Fibroblast of mammary gland (primary cell): Measurements from ENCODE around the gene CAD.

Experiments
- DNase-seq: peaks from one replicate; pipeline ENCODE4 v3.0.0-alpha.2; 2010; ENCODE audit warnings: low read depth
- H3K4me3 ChIP-seq: 2 replicates; pipeline ENCODE4 v1.5.1; 2011; ENCODE audit warnings: low read depth, mild to moderate bottlenecking, low read length, moderate library complexity; ENCODE audit not compliant: control insufficient read depth
- CTCF ChIP-seq: conservative IDR thresholded peaks from 2 replicates; pipeline ENCODE4 v1.5.1; 2011; ENCODE audit warnings: low read depth, low read length, inconsistent platforms; ENCODE audit not compliant: control insufficient read depth, insufficient read depth

CAD gene

GRCh38 chr2:27177441-27178351, 39.5 kb upstream of the CAD start:
- no peak for TF ChIP-seq CTCF
- no peak for DNase-seq

GRCh38 chr2:27178469-27178868, 38.7 kb upstream of the CAD start:
- no peak for DNase-seq
- no peak for TF ChIP-seq CTCF
- H3K4me3 ChIP-seq: no peak overlapping the region

More at GRCh38 chr2:27177441-27178351, 39.5 kb upstream of the CAD start:
- no peak overlapping the region for H3K4me3 ChIP-seq

DNA sequence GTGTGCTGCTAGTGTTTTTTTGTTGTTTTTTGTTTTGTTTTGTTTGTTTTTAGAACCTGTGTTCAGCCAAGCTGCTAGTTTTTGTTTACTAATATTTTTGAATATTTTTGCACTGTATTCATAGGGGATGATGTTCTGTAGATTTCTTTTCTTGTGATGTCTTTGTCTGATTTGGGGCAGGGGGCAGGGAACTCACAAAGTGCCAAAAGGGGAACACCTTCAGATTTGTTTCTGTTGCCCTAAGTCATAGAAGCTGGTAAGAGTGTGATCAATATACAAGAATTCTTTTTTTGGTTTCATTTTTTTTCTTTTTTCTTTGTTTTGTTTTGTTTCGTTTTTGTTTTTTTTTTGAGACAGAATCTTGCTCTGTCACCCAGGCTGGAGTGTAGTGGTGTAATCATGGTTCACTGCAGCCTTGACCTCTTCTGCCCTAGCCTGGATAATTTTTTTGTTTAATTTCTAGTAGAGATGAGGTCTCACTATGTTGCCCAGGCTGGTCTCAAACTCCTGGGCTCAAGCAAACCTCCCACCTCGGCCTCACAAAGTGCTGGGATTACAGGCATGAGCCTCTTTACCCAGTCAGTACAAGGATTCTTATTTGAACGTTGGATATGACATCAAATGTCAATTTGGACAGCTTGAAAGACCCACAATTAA, 37.7 kb upstream of the CAD start:
- no peak for TF ChIP-seq CTCF
- no peak for DNase-seq
- no peak overlapping the region for H3K4me3 ChIP-seq

DNA sequence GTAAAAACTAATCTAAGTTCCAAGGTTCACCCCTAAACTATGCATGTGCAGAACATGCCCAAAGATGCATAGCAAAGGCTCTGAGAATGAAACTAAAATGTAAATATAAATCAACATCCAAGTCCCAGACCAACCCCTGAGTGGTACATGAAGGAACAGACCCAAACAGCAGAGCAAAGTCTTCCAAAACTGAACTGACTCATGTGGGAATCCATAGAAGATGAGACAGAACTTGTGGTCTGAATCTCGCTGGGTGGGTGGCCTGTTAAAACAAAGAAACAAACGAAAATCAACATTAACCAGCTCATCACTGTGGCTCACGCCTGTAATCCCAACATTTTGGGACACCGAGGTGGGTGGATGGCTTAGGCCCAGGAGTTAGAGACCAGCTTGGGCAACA, 34.8 kb upstream of the CAD start:
- DNase-seq: peak; percentile 88
- TF ChIP-seq CTCF: no peak
- H3K4me3 ChIP-seq: no peak overlapping the region

DNA sequence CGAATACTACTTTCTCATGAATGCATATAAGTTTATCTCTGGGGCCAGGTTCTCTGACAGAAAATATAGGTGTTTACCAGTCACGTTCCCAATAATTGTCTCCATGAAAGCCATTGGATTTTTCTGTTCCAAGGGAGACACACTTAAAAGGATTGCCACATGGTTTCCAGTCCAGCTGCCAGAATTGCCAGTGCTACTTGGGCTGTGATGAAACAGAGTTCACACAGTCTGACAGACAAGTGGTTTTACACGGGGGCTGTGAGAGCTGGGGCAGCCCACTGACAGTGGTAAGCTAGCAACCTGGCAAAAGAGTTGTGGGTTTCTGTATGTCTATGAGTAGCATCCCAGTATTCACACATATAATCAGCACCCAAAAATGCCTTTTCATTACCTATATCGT, 33.1 kb upstream of the CAD start:
- TF ChIP-seq CTCF: no peak
- peak; percentile 57 for DNase-seq
- no peak overlapping the region for H3K4me3 ChIP-seq

DNA sequence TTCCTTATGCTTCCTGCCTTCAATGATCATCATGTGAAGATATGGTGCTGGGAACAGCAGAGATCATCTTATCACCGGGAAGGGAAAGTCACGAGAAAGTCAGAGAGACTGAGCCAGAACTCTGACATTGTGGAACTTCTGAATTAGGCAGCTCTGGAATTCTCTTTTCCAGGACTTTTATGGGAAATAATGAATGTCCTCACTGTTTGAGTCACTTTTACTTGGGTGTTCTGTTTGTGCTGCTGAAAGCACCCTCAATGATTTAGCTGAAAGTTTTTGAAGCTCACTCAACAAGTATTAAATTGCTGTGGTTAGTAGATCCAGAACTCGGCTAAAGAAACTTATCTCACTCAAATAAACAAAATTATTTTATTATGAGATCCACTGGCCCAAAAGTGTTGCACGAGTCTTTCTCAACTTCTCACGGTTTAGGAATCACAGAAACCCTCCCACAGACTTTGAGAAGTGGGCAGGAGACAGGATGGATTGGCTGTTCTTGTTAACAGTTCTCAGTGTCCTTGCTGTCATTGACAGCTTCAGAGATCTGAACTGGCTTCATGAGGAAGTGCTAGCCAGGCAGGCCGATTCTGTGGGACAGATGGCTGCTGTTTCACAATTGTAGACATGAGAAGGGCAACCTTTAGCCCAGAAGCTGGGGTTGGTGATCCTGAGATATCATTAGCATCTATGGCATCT, 31.7 kb upstream of the CAD start:
- no peak for TF ChIP-seq CTCF
- DNase-seq: peak; percentile 80
- no peak overlapping the region for H3K4me3 ChIP-seq
